Keratinocyte (primary cell): ENCODE results near the gene SLC5A3. TPM values are rescaled to one million over a fixed set of nuclear protein-coding genes. Genes with fewer than 3 reads are reported as not detected.

ENCODE experiments used
- DNase-seq: peaks from one replicate; pipeline ENCODE4 v3.0.0-alpha.2; 2011; ENCODE audit warnings: low read depth, missing footprints, low spot score
- FAIRE-seq: peaks from 2 replicates; lab custom pipeline; 2011; peaks lifted over from hg19 to GRCh38; lab: Jason Lieb, UNC
- H2AFZ ChIP-seq: 2 replicates; pipeline ENCODE4 v1.6.0; 2012; ENCODE audit warnings: low read length, control low read depth, inconsistent platforms; ENCODE audit not compliant: control insufficient read depth
- H3K27ac ChIP-seq: 2 replicates; pipeline ENCODE4 v1.5.1; 2011; ENCODE audit warnings: low read length; ENCODE audit not compliant: control insufficient read depth, insufficient read depth
- H3K27me3 ChIP-seq: 3 replicates; pipeline ENCODE4 v1.6.0; 2011; ENCODE audit warnings: low read length; ENCODE audit not compliant: control insufficient read depth, insufficient read depth; ENCODE audit errors: extremely low read depth
- H3K36me3 ChIP-seq, 2 experiments: 2 replicates in 1 of 2; 3 replicates in 1 of 2; pipeline ENCODE4 v1.5.1; 2011; ENCODE audit warnings: low read length in 2 of 2, mild to moderate bottlenecking in 1 of 2; ENCODE audit not compliant: control insufficient read depth in 2 of 2, insufficient read depth in 2 of 2; ENCODE audit errors: extremely low read depth in 1 of 2
- H3K4me1 ChIP-seq: 3 replicates; pipeline ENCODE4 v1.5.1; 2011; ENCODE audit warnings: low read length; ENCODE audit not compliant: control insufficient read depth, insufficient read depth; ENCODE audit errors: extremely low read depth
- H3K4me2 ChIP-seq: 3 replicates; pipeline ENCODE4 v1.6.0; 2011; ENCODE audit warnings: low read depth, low read length; ENCODE audit not compliant: control insufficient read depth, insufficient read depth; ENCODE audit errors: extremely low read depth
- H3K4me3 ChIP-seq, 3 experiments: fragments of 200-600 bp in 1 of 3; sonication (generic) in 1 of 3; 2 replicates in 2 of 3; 3 replicates in 1 of 3; pipeline ENCODE4 v1.5.1; 2011 to 2016; ENCODE audit warnings: low read length in 3 of 3, mild to moderate bottlenecking in 3 of 3, control low read depth in 2 of 3, inconsistent platforms in 1 of 3, low read depth in 1 of 3, mixed read lengths in 1 of 3, mixed run types in 1 of 3, moderate library complexity in 1 of 3; ENCODE audit not compliant: control insufficient read depth in 2 of 3, insufficient read depth in 2 of 3; ENCODE audit errors: extremely low read depth in 1 of 3
- H3K79me2 ChIP-seq: 2 replicates; pipeline ENCODE4 v1.6.0; 2012; ENCODE audit warnings: low read length; ENCODE audit not compliant: control insufficient read depth, insufficient read depth
- H3K9ac ChIP-seq: 3 replicates; pipeline ENCODE4 v1.6.0; 2011; ENCODE audit warnings: low read length; ENCODE audit not compliant: control insufficient read depth, insufficient read depth; ENCODE audit errors: extremely low read depth
- H3K9me1 ChIP-seq: 3 replicates; pipeline ENCODE4 v1.6.0; 2011; ENCODE audit warnings: low read length; ENCODE audit not compliant: control insufficient read depth, insufficient read depth; ENCODE audit errors: extremely low read depth
- H3K9me3 ChIP-seq: 2 replicates; pipeline ENCODE4 v1.5.1; 2012; ENCODE audit warnings: low read depth, low read length; ENCODE audit not compliant: control insufficient read depth
- H4K20me1 ChIP-seq: 3 replicates; pipeline ENCODE4 v1.6.0; 2011; ENCODE audit warnings: low read length; ENCODE audit not compliant: control insufficient read depth, insufficient read depth; ENCODE audit errors: extremely low read depth
- EZH2 ChIP-seq: IDR thresholded peaks from one replicate; pipeline ENCODE4 v1.6.1; 2012; ENCODE audit warnings: inconsistent platforms, mild to moderate bottlenecking, low read length, moderate library complexity
- dilution Hi-C: fragments of 300-500 bp; cut with MboI; formaldehyde crosslinking; loops from one replicate; pipeline ENCODE4 v1.7.0; 2020; ENCODE audit warnings: low sequenced_read_pairs; ENCODE audit not compliant: extremely low pct_ligation_motif_present
- polyA plus RNA-seq, 5 experiments: library from polyadenylated mRNA; depleted of rRNA in 3 of 5; stranded (reverse) in 3 of 5; stranded (forward) in 1 of 5; unstranded in 1 of 5; fragments of >200 nt; gene quantifications; 1 replicate in 1 of 5; 2 replicates in 3 of 5; 3 replicates in 1 of 5; pipeline versions ENCODE4 v1.2.1 to v1.2.3, GENCODE V29; 2011 to 2012; ENCODE audit warnings: missing spikeins in 2 of 5, low read depth in 1 of 5, low replicate concordance in 1 of 5
- TF ChIP-seq, protein P1 (sequence below), 3 experiments: IDR thresholded peaks in 1 of 3; conservative IDR thresholded peaks in 1 of 3; optimal IDR thresholded peaks in 1 of 3; 2 replicates in 2 of 3; 3 replicates in 1 of 3; pipeline versions ENCODE3 to v1.5.1; 2011; ENCODE audit warnings: low read length in 3 of 3, mild to moderate bottlenecking in 3 of 3, moderate library complexity in 2 of 3, control low read depth in 1 of 3, inconsistent platforms in 1 of 3; ENCODE audit not compliant: insufficient read depth in 2 of 3; ENCODE audit errors: extremely low read depth in 1 of 3

SLC5A3 gene
- polyA plus RNA-seq, 1 donor (not counting 4 experiments of a cell fraction or from before 2014, with no cell fraction given), result 5.9 TPM

GRCh38 chr21:34092262-34092921 lies 19.0 kb downstream of the SLC5A3 start:
- TF ChIP-seq EZH2, result no peak
- TF ChIP-seq, protein P1, sequence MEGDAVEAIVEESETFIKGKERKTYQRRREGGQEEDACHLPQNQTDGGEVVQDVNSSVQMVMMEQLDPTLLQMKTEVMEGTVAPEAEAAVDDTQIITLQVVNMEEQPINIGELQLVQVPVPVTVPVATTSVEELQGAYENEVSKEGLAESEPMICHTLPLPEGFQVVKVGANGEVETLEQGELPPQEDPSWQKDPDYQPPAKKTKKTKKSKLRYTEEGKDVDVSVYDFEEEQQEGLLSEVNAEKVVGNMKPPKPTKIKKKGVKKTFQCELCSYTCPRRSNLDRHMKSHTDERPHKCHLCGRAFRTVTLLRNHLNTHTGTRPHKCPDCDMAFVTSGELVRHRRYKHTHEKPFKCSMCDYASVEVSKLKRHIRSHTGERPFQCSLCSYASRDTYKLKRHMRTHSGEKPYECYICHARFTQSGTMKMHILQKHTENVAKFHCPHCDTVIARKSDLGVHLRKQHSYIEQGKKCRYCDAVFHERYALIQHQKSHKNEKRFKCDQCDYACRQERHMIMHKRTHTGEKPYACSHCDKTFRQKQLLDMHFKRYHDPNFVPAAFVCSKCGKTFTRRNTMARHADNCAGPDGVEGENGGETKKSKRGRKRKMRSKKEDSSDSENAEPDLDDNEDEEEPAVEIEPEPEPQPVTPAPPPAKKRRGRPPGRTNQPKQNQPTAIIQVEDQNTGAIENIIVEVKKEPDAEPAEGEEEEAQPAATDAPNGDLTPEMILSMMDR (optimal IDR thresholded peaks at IDR 0.05 in 1 of 3, IDR thresholded peaks at IDR 0.05 in 1 of 3, conservative IDR thresholded peaks at IDR 0.05 in 1 of 3; ENCODE audit: extremely low read depth in 1 of 3, insufficient read depth in 2 of 3, low read length in 3 of 3), result no peak
- DNase-seq, result no peak
- peaks cover 5% of the 10 kb centered on the region for H3K4me1 ChIP-seq
- no peak for FAIRE-seq
- no peak overlapping the region for H3K27ac ChIP-seq
- no peaks in the 10 kb centered on the region for H3K9me3 ChIP-seq
- H4K20me1 ChIP-seq, result no peaks in the 10 kb centered on the region
- peaks cover 8 to 11% of the 10 kb centered on the region in 2 experiments for H3K36me3 ChIP-seq
- H3K9ac ChIP-seq, result no peak overlapping the region
- no peaks in the 10 kb centered on the region for H3K9me1 ChIP-seq
- H3K4me2 ChIP-seq, result no peak overlapping the region
- no peaks in the 10 kb centered on the region for H3K27me3 ChIP-seq
- H2AFZ ChIP-seq, result no peak overlapping the region
- peaks cover 43% of the 10 kb centered on the region for H3K79me2 ChIP-seq
- dilution Hi-C loops, result no loop called here
- no peak overlapping the region for H3K4me3 ChIP-seq

DNA sequence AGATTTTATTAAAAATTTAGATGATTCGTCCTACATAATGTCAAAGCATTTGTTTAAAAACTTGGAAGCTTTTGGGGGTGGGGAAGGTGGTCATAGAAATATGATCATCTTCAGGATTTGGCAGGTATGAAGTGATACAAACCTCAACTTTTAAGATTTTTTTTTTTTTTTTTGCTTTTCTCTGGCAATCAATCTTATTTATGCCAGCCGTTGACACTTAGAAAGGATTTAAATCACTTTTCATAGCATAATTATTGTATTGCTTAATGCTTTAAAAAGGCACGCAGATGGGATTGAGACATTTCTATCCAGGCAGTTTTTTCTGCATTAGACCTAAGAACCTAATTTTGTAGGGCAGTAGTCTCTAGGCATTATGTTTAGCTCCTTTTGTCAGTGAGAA lies 19.7 kb downstream of the SLC5A3 start:
- Histone ChIP-seq H3K27me3 (no peaks in the 10 kb centered on the region), H3K4me1 (peaks cover 5% of the 10 kb centered on the region), H3K9ac (no peak overlapping the region), H3K79me2 (peaks cover 36% of the 10 kb centered on the region), H4K20me1 (no peaks in the 10 kb centered on the region), H3K9me1 (no peaks in the 10 kb centered on the region), H3K4me2 (no peak overlapping the region), H2AFZ (no peak overlapping the region), H3K4me3 (no peak overlapping the region), H3K9me3 (no peaks in the 10 kb centered on the region), H3K36me3 (peaks cover 8 to 11% of the 10 kb centered on the region in 2 experiments), H3K27ac (no peak overlapping the region)
- DNase-seq (no peak), FAIRE-seq (no peak)
- TF ChIP-seq, protein P1 (optimal IDR thresholded peaks at IDR 0.05 in 1 of 3, IDR thresholded peaks at IDR 0.05 in 1 of 3, conservative IDR thresholded peaks at IDR 0.05 in 1 of 3; ENCODE audit: extremely low read depth in 1 of 3, insufficient read depth in 2 of 3, low read length in 3 of 3), result no peak
- TF ChIP-seq EZH2, result no peak
- dilution Hi-C loops, result no loop called here
